ENCODE results near the gene RNF111. TPM values are rescaled to one million over a fixed set of nuclear protein-coding genes. Genes with fewer than 3 reads are reported as not detected.

Gene RNF111
- total and polyA plus RNA-seq, 5 donors = 8.0 to 29.4 (median 24.8) TPM

DNA sequence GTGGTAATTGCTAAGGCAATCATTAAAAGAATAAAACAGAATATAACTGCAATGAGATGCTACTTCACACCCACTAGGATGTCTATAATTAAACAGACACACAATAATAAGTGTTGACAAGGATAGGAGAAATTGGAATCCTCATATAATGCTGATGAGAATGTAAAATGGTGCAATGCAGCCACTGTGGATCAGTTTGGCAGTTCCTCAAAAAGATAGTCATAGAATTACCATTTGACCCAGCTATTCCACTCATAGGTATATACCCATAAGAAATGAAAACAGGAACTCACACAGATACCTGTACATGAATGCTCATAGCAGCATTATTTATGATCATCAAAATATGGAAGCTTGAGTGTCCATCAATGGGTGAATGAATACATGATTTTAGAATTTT lies 9.6 kb upstream of the RNF111 start:
- Histone ChIP-seq H3K27me3 (ENCODE audit: control insufficient read depth, insufficient read depth) (no peaks in the 10 kb centered on the region), H3K4me1 (ENCODE audit: control insufficient read depth, insufficient read depth, low read length) (no peaks in the 10 kb centered on the region), H3K9me3 (ENCODE audit: control insufficient read depth, low read length) (no peaks in the 10 kb centered on the region), H3K4me3 (ENCODE audit: low read length) (no peak overlapping the region), H3K27ac (ENCODE audit: low read length) (no peak overlapping the region)
- DNase-seq = no peak
- no peak for ATAC-seq
- intact Hi-C loops (cut with DNase I) = loop anchor here in 2 of 4 donors (10.0 kb wide), 2 partner anchors 517 to 547 kb away; no protein-coding TSS in a partner anchor

DNA sequence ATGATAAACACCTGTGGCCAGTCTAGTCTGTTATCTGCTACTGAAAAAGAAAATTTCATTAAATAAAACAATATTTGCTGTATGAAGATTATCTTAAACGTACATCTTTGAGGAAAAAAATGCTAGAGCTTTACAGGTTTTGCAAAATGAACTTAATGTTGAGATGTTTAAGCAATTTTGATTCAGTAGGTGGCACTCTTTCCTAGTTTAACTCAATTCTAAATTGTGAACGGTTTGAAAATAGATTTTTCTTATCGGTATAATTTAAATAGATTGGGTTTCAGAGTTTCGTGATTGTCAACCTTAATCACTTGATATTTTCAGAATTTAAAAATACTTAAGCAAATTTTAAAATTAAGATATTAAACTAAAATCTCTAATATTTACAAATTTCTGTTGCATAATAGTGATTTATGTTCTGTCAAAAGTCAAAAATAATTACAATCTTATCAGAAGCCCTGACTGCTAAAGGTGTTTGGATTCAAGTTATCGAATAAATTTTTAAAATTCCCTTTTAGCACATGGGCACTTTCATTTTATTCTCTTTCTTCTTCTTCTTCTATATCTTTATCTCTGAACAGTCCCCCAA lies 7.0 kb upstream of the RNF111 start:
- ATAC-seq (no peak), DNase-seq (no peak)
- Histone ChIP-seq H3K27me3 (ENCODE audit: control insufficient read depth, insufficient read depth) (no peaks in the 10 kb centered on the region), H3K9me3 (ENCODE audit: control insufficient read depth, low read length) (no peaks in the 10 kb centered on the region), H3K4me3 (ENCODE audit: low read length) (no peak overlapping the region), H3K27ac (ENCODE audit: low read length) (no peak overlapping the region), H3K4me1 (ENCODE audit: control insufficient read depth, insufficient read depth, low read length) (no peaks in the 10 kb centered on the region)
- 4% methylated on average over 5 of the region's 5 CpGs for WGBS
- intact Hi-C loops (cut with DNase I) = loop anchor here in 3 of 4 donors (2.0 to 10.0 kb wide), 4 partner anchors 104 to 514 kb away; no protein-coding TSS in a partner anchor

DNA sequence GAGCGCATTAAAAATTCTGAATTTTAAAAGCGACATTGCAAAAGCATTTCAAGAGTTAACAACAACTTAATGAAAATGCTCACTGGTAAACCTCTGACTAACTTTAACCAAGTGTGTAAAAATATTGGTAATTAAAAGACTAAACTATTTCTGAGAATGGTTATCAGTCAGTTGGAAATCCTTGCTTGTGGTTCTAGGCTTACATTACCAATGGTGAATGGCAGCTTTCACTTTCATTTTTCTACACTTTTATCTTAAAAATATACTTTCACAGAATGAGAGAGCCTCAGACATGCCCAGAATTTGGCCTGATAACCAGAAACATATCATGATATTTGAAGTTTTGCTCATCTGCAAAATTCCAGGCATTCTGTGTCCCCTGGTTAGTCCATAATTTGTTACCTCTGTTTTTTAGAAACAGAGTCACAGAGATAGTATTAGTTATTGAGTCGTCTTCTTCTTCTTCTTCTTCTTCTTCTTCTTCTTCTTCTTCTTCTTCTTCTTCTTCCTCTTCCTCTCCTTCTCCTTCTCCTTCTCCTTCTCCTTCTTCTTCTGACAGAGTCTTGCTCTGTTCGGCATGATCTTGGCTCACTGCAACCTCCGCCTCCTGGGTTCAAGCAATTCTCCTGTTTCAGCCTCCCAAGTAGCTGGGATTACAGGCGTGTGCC lies 5.5 kb upstream of the RNF111 start:
- H3K27ac ChIP-seq (ENCODE audit: low read length) = no peak overlapping the region
- intact Hi-C loops (cut with DNase I) = loop anchor here in 3 of 4 donors (2.0 to 10.0 kb wide), 4 partner anchors 103 to 513 kb away; no protein-coding TSS in a partner anchor

DNA sequence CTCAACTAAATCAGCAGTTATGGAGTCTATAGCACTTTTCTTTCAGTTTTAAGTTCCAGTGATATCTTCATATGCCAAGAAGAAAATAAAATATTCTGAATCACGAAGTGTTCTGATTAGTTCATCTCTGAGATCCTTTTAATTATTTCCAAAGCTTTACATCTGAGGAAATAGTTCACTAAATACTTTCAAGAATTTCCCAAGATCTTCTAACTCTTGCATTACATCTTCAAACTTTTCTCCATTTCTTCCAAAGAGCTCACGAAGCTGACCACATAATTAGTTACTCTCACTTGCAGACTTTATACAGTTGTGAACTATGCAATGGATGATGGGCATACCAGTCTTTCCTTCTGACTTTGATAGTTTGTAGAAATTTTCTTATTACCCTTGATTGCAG lies 4.2 kb upstream of the RNF111 start:
- Histone ChIP-seq H3K27me3 (ENCODE audit: control insufficient read depth, insufficient read depth) (no peaks in the 10 kb centered on the region), H3K4me1 (ENCODE audit: control insufficient read depth, insufficient read depth, low read length) (no peaks in the 10 kb centered on the region), H3K27ac (ENCODE audit: low read length) (no peak overlapping the region), H3K9me3 (ENCODE audit: control insufficient read depth, low read length) (no peaks in the 10 kb centered on the region), H3K4me3 (ENCODE audit: low read length) (no peak overlapping the region)
- 83% methylated on average over 2 of the region's 2 CpGs for WGBS
- intact Hi-C loops (cut with DNase I) = loop anchor here in 3 of 4 donors (5.0 to 10.0 kb wide), 3 partner anchors 102 to 512 kb away; no protein-coding TSS in a partner anchor
- DNase-seq = no peak
- no peak for ATAC-seq

More for the DNA sequence above, 5.5 kb upstream of the RNF111 start:
- ATAC-seq (no peak), DNase-seq (no peak)
- Histone ChIP-seq H3K4me1 (ENCODE audit: control insufficient read depth, insufficient read depth, low read length) (no peaks in the 10 kb centered on the region), H3K9me3 (ENCODE audit: control insufficient read depth, low read length) (no peaks in the 10 kb centered on the region), H3K4me3 (ENCODE audit: low read length) (no peak overlapping the region), H3K27me3 (ENCODE audit: control insufficient read depth, insufficient read depth) (no peaks in the 10 kb centered on the region)
- WGBS = 79% methylated on average over 6 of the region's 6 CpGs

DNA sequence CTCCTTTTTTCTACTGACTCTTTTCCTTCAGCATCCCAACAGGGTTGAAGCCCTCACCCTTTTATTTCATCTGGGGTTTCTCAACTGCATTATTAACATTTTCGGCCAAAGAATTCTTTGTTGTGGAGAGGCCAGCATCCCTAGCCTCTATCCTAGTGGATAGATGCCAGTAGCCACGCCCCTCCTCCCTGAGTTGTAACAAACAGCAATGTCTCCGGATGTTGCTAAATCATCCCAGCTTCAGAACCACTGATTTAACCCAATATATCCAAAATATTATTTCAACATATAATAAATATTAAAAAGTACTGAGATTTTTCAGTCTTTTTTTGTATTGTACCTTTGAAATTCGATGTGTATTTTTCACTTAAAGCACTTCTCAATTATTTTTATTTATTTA lies 2.0 kb upstream of the RNF111 start:
- Histone ChIP-seq H3K4me3 (ENCODE audit: low read length) (no peak overlapping the region), H3K9me3 (ENCODE audit: control insufficient read depth, low read length) (no peaks in the 10 kb centered on the region), H3K27ac (ENCODE audit: low read length) (no peak overlapping the region), H3K27me3 (ENCODE audit: control insufficient read depth, insufficient read depth) (no peaks in the 10 kb centered on the region), H3K4me1 (ENCODE audit: control insufficient read depth, insufficient read depth, low read length) (no peaks in the 10 kb centered on the region)
- intact Hi-C loops (cut with DNase I) = loop anchor here in 2 of 4 donors (10.0 kb wide), 2 partner anchors 99 to 509 kb away; no protein-coding TSS in a partner anchor
- DNase-seq (peak; percentile 60 to 75 (median 65)), ATAC-seq (no peak)
- 29% methylated on average over 4 of the region's 4 CpGs for WGBS

DNA sequence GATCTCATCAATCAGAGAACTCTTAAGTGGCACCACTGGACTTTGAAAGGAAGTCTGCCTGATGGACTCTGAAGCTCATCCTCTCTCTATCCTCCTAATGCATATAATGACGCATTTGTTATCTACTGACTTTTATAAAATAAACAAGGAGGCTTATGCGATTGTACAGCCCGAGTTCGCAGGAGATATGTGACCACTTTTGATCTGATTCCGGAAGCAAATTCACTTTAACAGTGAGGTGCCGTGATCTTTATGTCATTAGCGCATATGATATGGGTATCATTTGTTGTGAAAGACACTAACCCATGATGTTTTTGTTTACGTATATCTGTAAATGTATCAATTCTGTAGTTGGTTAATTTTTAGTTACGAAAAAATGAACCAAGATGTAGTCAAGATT lies 427 bp upstream of the RNF111 start:
- intact Hi-C loops (cut with DNase I) = loop anchor here in 2 of 4 donors (10.0 kb wide), 2 partner anchors 98 to 508 kb away; no protein-coding TSS in a partner anchor

DNA sequence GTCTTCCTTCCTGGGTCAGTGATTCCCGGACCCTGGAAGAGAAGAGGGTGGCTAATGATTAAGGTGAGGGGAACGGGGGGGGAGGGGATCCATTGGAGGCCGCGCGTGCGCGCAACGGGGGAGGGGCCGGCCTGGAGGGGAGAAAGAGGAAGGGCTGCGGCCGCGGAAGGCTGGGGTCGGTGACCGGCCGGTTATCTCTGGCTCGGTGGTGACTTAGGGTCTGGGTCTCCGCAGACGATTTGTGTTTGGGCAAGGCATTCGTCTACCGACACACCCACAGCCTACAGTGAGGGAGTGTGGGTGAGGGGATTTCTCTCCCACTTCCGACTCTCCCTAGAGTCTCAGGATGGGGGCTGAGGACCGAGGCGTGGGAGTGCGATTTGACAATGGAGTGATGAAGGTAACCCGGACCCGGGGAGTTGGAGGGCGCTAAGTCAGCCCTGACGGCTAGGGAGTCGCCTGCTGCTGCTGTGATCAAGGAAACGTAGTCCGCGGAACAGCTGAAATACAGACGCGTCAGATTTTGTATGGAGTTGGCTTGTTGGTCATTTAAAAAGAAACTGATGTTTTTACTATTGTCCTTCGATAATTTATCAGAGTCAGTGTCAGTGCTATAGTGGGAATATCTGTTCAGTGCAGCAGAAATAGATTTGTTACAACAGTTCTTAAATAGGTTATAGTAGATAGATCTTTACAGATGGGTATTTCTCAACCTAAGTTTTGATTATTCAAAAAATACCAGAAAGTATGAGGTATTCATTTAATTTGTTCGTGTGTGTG lies 733 bp downstream of the RNF111 start:
- under 1% methylated on average over 36 of the region's 36 CpGs for WGBS
- H3K4me1 ChIP-seq (ENCODE audit: control insufficient read depth, insufficient read depth, low read length) = no peaks in the 10 kb centered on the region
- intact Hi-C loops (cut with DNase I) = loop anchor here in 2 of 4 donors (10.0 kb wide), 2 partner anchors 97 to 507 kb away; no protein-coding TSS in a partner anchor
- peak overlapping the region; percentile 71 for H3K4me3 ChIP-seq (ENCODE audit: low read length)
- no peaks in the 10 kb centered on the region for H3K9me3 ChIP-seq (ENCODE audit: control insufficient read depth, low read length)
- no peaks in the 10 kb centered on the region for H3K27me3 ChIP-seq (ENCODE audit: control insufficient read depth, insufficient read depth)
- peak; percentile 87 to 93 for ATAC-seq
- H3K27ac ChIP-seq (ENCODE audit: low read length) = peak overlapping the region; percentile 85
- peak; percentile 77 to 91 (median 90) for DNase-seq

More for the DNA sequence above, 427 bp upstream of the RNF111 start:
- WGBS = 13% methylated on average over 9 of the region's 9 CpGs
- ATAC-seq (no peak), DNase-seq (no peak)
- Histone ChIP-seq H3K27me3 (ENCODE audit: control insufficient read depth, insufficient read depth) (no peaks in the 10 kb centered on the region), H3K9me3 (ENCODE audit: control insufficient read depth, low read length) (no peaks in the 10 kb centered on the region), H3K4me1 (ENCODE audit: control insufficient read depth, insufficient read depth, low read length) (no peaks in the 10 kb centered on the region), H3K4me3 (ENCODE audit: low read length) (peak overlapping the region; percentile 71), H3K27ac (ENCODE audit: low read length) (no peak overlapping the region)

DNA sequence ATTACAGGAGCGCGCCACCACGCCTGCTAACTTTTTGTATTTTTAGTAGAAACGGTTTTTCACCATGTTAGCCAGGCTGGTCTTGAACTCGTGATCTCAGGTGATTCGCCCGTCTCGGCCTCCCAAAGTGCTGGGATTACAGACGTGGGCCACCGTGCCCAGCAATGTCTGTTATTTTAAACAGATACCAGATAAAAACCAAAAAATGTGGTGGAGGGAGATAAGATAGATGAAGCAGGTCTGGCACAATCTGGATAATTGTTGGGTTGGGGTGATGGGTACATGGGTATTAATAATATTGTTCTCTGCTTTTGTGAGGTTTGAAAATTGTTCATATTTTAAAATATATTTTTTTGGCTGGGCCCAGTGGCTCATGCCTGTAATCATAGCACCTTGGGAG lies 4.7 kb downstream of the RNF111 start:
- WGBS = 90% methylated on average over 10 of the region's 10 CpGs
- intact Hi-C loops (cut with DNase I) = no loop called here
- H3K9me3 ChIP-seq (ENCODE audit: control insufficient read depth, low read length) = no peaks in the 10 kb centered on the region
- H3K27me3 ChIP-seq (ENCODE audit: control insufficient read depth, insufficient read depth) = no peaks in the 10 kb centered on the region
- H3K4me3 ChIP-seq (ENCODE audit: low read length) = no peak overlapping the region
- ATAC-seq (no peak), DNase-seq (no peak)
- no peak overlapping the region for H3K27ac ChIP-seq (ENCODE audit: low read length)
- peaks cover 4% of the 10 kb centered on the region for H3K4me1 ChIP-seq (ENCODE audit: control insufficient read depth, insufficient read depth, low read length)

DNA sequence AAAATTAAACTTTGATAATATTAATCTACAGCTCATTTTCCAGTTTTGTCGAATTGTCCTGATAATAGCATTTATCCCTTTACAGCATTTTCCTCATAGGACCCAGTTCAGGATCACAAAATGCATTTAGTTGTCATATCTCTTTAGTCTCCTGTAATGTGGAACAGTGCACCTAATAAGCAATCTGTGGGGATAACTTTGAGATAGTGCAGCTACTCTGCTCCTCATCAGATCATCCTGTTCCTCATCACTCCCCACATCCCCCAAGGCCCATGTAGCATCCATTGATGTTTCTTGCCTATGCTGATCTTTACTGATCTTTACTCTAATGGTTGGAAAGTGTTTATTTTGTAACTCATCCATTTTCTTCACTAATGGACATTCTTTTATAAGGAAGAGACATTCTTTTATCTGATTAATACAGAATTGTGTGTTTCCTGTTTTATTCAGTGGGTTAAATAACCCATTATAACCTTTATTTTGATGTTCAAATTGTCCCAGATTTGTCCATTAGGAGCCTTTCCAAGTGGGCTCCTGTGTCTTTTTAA lies 7.5 kb downstream of the RNF111 start:
- Histone ChIP-seq H3K4me1 (ENCODE audit: control insufficient read depth, insufficient read depth, low read length) (peaks cover 4% of the 10 kb centered on the region), H3K27me3 (ENCODE audit: control insufficient read depth, insufficient read depth) (no peaks in the 10 kb centered on the region), H3K27ac (ENCODE audit: low read length) (no peak overlapping the region), H3K4me3 (ENCODE audit: low read length) (no peak overlapping the region), H3K9me3 (ENCODE audit: control insufficient read depth, low read length) (no peaks in the 10 kb centered on the region)
- DNase-seq = no peak
- intact Hi-C loops (cut with DNase I) = no loop called here
- WGBS = 83% methylated on average over 1 of the region's 1 CpG
- ATAC-seq = no peak

DNA sequence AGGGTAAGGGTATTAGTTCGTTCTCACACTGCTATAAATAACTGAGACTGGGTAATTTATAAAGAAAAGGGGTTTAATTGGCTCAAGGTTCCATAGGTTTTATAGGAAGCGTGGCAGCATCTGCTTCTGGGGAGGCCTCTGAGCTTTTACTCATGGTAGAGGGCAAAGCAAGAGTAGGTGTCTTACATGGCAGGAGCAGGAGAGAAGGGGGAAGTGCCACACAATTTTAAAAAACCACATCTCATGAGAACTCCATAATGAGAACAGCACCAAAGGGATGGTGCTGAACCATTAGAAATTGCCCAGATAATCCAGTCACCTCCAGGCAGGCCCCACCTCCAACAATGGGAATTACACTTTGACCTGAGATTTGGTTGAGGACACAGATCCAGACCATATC lies 12.2 kb downstream of the RNF111 start:
- H3K27me3 ChIP-seq (ENCODE audit: control insufficient read depth, insufficient read depth) = no peaks in the 10 kb centered on the region
- no peaks in the 10 kb centered on the region for H3K9me3 ChIP-seq (ENCODE audit: control insufficient read depth, low read length)
- no peak for ATAC-seq
- intact Hi-C loops (cut with DNase I) = no loop called here
- peaks cover 4% of the 10 kb centered on the region for H3K4me1 ChIP-seq (ENCODE audit: control insufficient read depth, insufficient read depth, low read length)
- DNase-seq = no peak
- 98% methylated on average over 2 of the region's 2 CpGs for WGBS
- no peak overlapping the region for H3K4me3 ChIP-seq (ENCODE audit: low read length)
- H3K27ac ChIP-seq (ENCODE audit: low read length) = no peak overlapping the region

Data from right cardiac atrium (tissue), 5 donors.